ENCODE results near the gene CNGA2. TPM values are rescaled to one million over a fixed set of nuclear protein-coding genes. Genes with fewer than 3 reads are reported as not detected.

CNGA2 gene
- polyA plus RNA-seq, 3 donors: not detected

DNA sequence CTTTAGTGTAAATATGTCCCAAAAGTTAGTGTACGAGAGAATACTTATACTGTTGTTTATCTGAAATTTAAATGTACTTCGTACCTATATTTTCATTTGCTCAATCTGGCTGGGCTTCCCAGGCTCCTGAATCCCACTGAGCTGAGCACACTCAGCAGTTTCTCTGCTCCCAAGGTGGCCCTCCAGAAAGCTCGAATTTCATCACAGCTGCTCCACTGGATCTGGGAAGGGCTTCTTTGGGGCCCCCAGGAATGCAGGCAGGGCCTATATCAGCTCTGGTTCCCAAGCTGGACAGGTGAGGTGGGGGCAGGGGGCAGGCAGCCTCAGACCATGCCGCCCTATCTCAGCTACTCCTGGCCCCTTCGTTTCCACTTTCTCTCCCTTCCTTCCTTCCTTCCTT lies 20.2 kb upstream of the CNGA2 start:
- Histone ChIP-seq H3K9me3 (replicated peaks in 1 of 2; ENCODE audit: control insufficient read depth in 1 of 2, insufficient read depth in 1 of 2, low read length in 2 of 2) (no peaks in the 10 kb centered on the region), H4K20me1 (ENCODE audit: insufficient read depth, low read length) (no peaks in the 10 kb centered on the region), H2AFZ (ENCODE audit: insufficient read depth, low read depth, low read length, poor library complexity, severe bottlenecking) (no peak overlapping the region), H3K27ac (ENCODE audit: low read depth in 1 of 2, low read length in 2 of 2) (no peak overlapping the region), H3K4me1 (ENCODE audit: control insufficient read depth in 1 of 2, insufficient read depth in 2 of 2, low read length in 2 of 2) (no peaks in the 10 kb centered on the region), H3K79me2 (ENCODE audit: insufficient read depth, low read length) (no peaks in the 10 kb centered on the region), H3K4me3 (replicated peaks in 1 of 3; ENCODE audit: low read depth in 2 of 3, low read length in 3 of 3) (no peak overlapping the region), H3K27me3 (ENCODE audit: control insufficient read depth in 2 of 2, insufficient read depth in 2 of 2, low read length in 2 of 2) (no peaks in the 10 kb centered on the region), H3K36me3 (replicated peaks in 1 of 2; ENCODE audit: control insufficient read depth in 1 of 2, insufficient read depth in 2 of 2, low read length in 2 of 2) (no peaks in the 10 kb centered on the region), H3K9ac (ENCODE audit: insufficient read depth, low read length, poor library complexity, severe bottlenecking) (no peak overlapping the region), H3K4me2 (replicated peaks; ENCODE audit: extremely low read depth, low read length, poor library complexity, severe bottlenecking) (no peak overlapping the region)
- WGBS (ENCODE audit: insufficient coverage): 67% methylated on average over 1 of the region's 5 CpGs
- intact Hi-C loops (cut with micrococcal nuclease): no loop called here
- no peak overlapping the region for H3K27ac Mint-ChIP-seq
- H3K4me1 Mint-ChIP-seq: no peaks in the 10 kb centered on the region
- no peak for DNase-seq
- TF ChIP-seq, protein P1, sequence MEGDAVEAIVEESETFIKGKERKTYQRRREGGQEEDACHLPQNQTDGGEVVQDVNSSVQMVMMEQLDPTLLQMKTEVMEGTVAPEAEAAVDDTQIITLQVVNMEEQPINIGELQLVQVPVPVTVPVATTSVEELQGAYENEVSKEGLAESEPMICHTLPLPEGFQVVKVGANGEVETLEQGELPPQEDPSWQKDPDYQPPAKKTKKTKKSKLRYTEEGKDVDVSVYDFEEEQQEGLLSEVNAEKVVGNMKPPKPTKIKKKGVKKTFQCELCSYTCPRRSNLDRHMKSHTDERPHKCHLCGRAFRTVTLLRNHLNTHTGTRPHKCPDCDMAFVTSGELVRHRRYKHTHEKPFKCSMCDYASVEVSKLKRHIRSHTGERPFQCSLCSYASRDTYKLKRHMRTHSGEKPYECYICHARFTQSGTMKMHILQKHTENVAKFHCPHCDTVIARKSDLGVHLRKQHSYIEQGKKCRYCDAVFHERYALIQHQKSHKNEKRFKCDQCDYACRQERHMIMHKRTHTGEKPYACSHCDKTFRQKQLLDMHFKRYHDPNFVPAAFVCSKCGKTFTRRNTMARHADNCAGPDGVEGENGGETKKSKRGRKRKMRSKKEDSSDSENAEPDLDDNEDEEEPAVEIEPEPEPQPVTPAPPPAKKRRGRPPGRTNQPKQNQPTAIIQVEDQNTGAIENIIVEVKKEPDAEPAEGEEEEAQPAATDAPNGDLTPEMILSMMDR (IDR thresholded peaks at IDR 0.05): no peak
- H3K36me3 Mint-ChIP-seq: no peaks in the 10 kb centered on the region
- no peaks in the 10 kb centered on the region for H3K9me3 Mint-ChIP-seq
- H3K27me3 Mint-ChIP-seq (ENCODE audit: low read depth in 3 of 3): peaks cover 2 to 8% (median 7%) of the 10 kb centered on the region in 3 donors
- no peak overlapping the region for H3K4me3 Mint-ChIP-seq

DNA sequence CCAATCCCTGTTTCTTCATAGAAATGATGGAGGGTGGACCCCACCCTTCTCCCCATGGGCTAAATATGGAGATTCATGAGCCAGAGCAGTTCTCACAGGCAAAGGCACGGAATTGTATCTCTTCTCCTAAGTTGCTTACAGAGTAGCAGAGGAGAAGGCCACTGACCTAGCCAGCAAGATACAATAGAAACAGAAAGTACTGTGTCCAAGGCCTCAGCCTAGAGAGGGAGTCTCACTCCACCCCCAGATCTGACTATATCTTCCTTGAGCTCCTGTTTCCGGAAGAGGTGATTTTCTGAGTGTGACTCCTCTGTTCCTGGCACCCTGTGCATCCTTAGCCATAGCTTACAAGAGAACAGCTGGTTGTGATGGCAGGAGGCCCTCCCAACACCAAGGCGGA lies 18.8 kb upstream of the CNGA2 start, which contains the start of gene FATE1:
TSS of gene FATE1 (plus strand) at position 284 of the 400 bp plus-strand sequence. CDS start at position 369, 85 bp downstream.
- H3K27me3 Mint-ChIP-seq (ENCODE audit: low read depth in 3 of 3): peaks cover 1 to 8% (median 8%) of the 10 kb centered on the region in 3 donors
- no peaks in the 10 kb centered on the region for H3K4me1 Mint-ChIP-seq
- no peak within 1 kb of the TSS for H3K9ac ChIP-seq (ENCODE audit: insufficient read depth, low read length, poor library complexity, severe bottlenecking)
- H3K27me3 ChIP-seq (ENCODE audit: control insufficient read depth in 2 of 2, insufficient read depth in 2 of 2, low read length in 2 of 2): no peaks in the 10 kb centered on the region
- no CpG with 5 or more reads among the region's 3 CpGs for WGBS (ENCODE audit: insufficient coverage)
- H3K4me3 Mint-ChIP-seq: no peak within 1 kb of the TSS
- no peak within 1 kb of the TSS for H3K4me3 ChIP-seq (replicated peaks in 1 of 3; ENCODE audit: low read depth in 2 of 3, low read length in 3 of 3)
- no peaks in the 10 kb centered on the region for H3K79me2 ChIP-seq (ENCODE audit: insufficient read depth, low read length)
- no peaks in the 10 kb centered on the region for H3K4me1 ChIP-seq (ENCODE audit: control insufficient read depth in 1 of 2, insufficient read depth in 2 of 2, low read length in 2 of 2)
- DNase-seq: no peak
- H4K20me1 ChIP-seq (ENCODE audit: insufficient read depth, low read length): no peaks in the 10 kb centered on the region
- no peak within 1 kb of the TSS for H3K27ac ChIP-seq (ENCODE audit: low read depth in 1 of 2, low read length in 2 of 2)
- no peak within 1 kb of the TSS for H2AFZ ChIP-seq (ENCODE audit: insufficient read depth, low read depth, low read length, poor library complexity, severe bottlenecking)
- H3K4me2 ChIP-seq (replicated peaks; ENCODE audit: extremely low read depth, low read length, poor library complexity, severe bottlenecking): no peak within 1 kb of the TSS
- H3K9me3 Mint-ChIP-seq: no peaks in the 10 kb centered on the region
- no peaks in the 10 kb centered on the region for H3K36me3 Mint-ChIP-seq
- no peaks in the 10 kb centered on the region for H3K9me3 ChIP-seq (replicated peaks in 1 of 2; ENCODE audit: control insufficient read depth in 1 of 2, insufficient read depth in 1 of 2, low read length in 2 of 2)
- TF ChIP-seq, protein P1 (IDR thresholded peaks at IDR 0.05): no peak
- intact Hi-C loops (cut with micrococcal nuclease): no loop called here
- H3K36me3 ChIP-seq (replicated peaks in 1 of 2; ENCODE audit: control insufficient read depth in 1 of 2, insufficient read depth in 2 of 2, low read length in 2 of 2): no peaks in the 10 kb centered on the region
- no peak within 1 kb of the TSS for H3K27ac Mint-ChIP-seq

Data from CD14-positive monocyte (primary cell).